ENCODE data around the gene ZSCAN5A. TPM values are rescaled to one million over a fixed set of nuclear protein-coding genes. Genes with fewer than 3 reads are reported as not detected.

Gene ZSCAN5A
- total RNA-seq, 2 experiments from 2014 or later = 14.4 to 19.2 TPM

- Histone ChIP-seq H3K36me3 (ENCODE audit: insufficient read depth, low read length) (no peaks in the 10 kb centered on the region), H3K79me2 (ENCODE audit: insufficient read depth, low read depth, low read length) (no peaks in the 10 kb centered on the region), H3K27ac (ENCODE audit: low read depth, low read length, poor library complexity, severe bottlenecking) (no peak overlapping the region), H3K4me1 (ENCODE audit: insufficient read depth, low read length, poor library complexity, severe bottlenecking) (no peaks in the 10 kb centered on the region), H3K4me3 (ENCODE audit: low read depth, low read length, poor library complexity, severe bottlenecking) (no peak overlapping the region), H2AFZ (ENCODE audit: low read length) (no peak overlapping the region), H4K20me1 (ENCODE audit: insufficient read depth, low read length) (no peaks in the 10 kb centered on the region), H3K4me2 (ENCODE audit: low read length) (no peak overlapping the region), H3K9me3 (ENCODE audit: low read length) (no peaks in the 10 kb centered on the region), H3K9me2 (ENCODE audit: insufficient read depth, low read length) (no peaks in the 10 kb centered on the region)
- POLR2A ChIA-PET = interaction anchor here (0.6 to 0.8 kb wide), 3 partner anchors 9 to 291 kb away, joined by 3 to 5 read pairs (median 4); no protein-coding TSS in a partner anchor
- TF ChIP-seq EZH2phosphoT487 (IDR thresholded peaks at IDR 0.05; ENCODE audit: borderline replicate concordance, low read depth, low read length) (no peak), CTCF (conservative IDR thresholded peaks at IDR 0.05; ENCODE audit: low read length) (no peak)
- BruUV-seq (replicated peaks) = no TSS peak
- DNase-seq (ENCODE audit: low spot score) = no peak
- intact Hi-C loops (cut with micrococcal nuclease; ENCODE audit: unreplicated experiment) = no loop called here
- CTCF ChIA-PET (ENCODE audit: unreplicated experiment) = interaction anchor here (0.6 kb wide), 1 partner anchor 1400 kb away, joined by 8 read pairs; no protein-coding TSS in a partner anchor
These were observed 44.0 kb downstream of the ZSCAN5A start for GRCh38 chr19:56270676-56271075.

DNA sequence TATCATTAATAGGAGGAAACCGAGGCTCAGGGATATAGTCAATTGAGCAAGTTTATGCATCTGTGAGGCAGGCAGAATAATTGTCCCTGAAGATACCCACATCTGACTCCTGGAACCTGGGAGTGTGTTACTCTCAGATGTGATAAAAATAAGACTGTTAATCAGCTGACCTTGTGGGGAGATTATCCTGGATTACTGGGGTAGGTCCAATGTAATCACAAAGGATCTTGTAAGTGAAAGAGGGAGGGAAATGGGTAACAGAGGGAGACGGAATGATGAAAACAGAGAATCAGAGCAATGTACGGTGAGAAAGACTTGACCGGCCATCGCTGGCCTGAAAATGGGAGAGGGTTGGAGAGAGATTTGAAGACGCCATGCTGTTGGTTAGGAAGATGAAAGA lies 45.3 kb downstream of the ZSCAN5A start:
- Histone ChIP-seq H3K9me3 (ENCODE audit: low read length) (no peaks in the 10 kb centered on the region), H4K20me1 (ENCODE audit: insufficient read depth, low read length) (no peaks in the 10 kb centered on the region), H3K4me3 (ENCODE audit: low read depth, low read length, poor library complexity, severe bottlenecking) (no peak overlapping the region), H3K36me3 (ENCODE audit: insufficient read depth, low read length) (no peaks in the 10 kb centered on the region), H2AFZ (ENCODE audit: low read length) (no peak overlapping the region), H3K79me2 (ENCODE audit: insufficient read depth, low read depth, low read length) (no peaks in the 10 kb centered on the region), H3K9me2 (ENCODE audit: insufficient read depth, low read length) (no peaks in the 10 kb centered on the region), H3K4me2 (ENCODE audit: low read length) (no peak overlapping the region), H3K4me1 (ENCODE audit: insufficient read depth, low read length, poor library complexity, severe bottlenecking) (no peaks in the 10 kb centered on the region), H3K27ac (ENCODE audit: low read depth, low read length, poor library complexity, severe bottlenecking) (no peak overlapping the region)
- ChIA-PET CTCF (ENCODE audit: unreplicated experiment) (no interaction called here), POLR2A (no interaction called here)
- intact Hi-C loops (cut with micrococcal nuclease; ENCODE audit: unreplicated experiment) = no loop called here
- no peak for TF ChIP-seq EZH2phosphoT487 (IDR thresholded peaks at IDR 0.05; ENCODE audit: borderline replicate concordance, low read depth, low read length)
- no peak for TF ChIP-seq CTCF (conservative IDR thresholded peaks at IDR 0.05; ENCODE audit: low read length)
- DNase-seq (ENCODE audit: low spot score) = no peak
- BruUV-seq (replicated peaks) = no TSS peak

DNA sequence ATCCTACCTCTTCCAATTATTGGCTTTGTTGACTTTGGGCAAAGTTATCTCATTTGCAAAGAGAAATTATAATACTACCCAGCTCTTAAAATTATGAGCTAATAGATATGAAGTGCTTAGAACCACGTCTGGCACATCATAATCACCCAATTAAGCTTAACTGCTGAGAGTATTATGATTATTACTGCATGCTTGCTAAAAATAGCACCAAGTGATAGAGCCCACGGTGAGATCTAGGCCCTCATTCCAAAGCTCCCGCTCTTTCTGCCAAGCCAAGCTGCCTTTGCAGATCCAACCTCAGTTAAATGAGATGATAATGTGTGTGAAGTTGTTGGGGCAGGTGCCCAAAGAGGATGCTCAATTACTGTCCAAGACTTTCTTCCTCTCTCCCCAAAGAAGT lies 48.6 kb downstream of the ZSCAN5A start:
- no peak overlapping the region for H3K4me2 ChIP-seq (ENCODE audit: low read length)
- TF ChIP-seq CTCF (conservative IDR thresholded peaks at IDR 0.05; ENCODE audit: low read length) (no peak), EZH2phosphoT487 (IDR thresholded peaks at IDR 0.05; ENCODE audit: borderline replicate concordance, low read depth, low read length) (no peak)
- no peaks in the 10 kb centered on the region for H3K4me1 ChIP-seq (ENCODE audit: insufficient read depth, low read length, poor library complexity, severe bottlenecking)
- no peaks in the 10 kb centered on the region for H3K79me2 ChIP-seq (ENCODE audit: insufficient read depth, low read depth, low read length)
- DNase-seq (ENCODE audit: low spot score) = no peak
- no peak overlapping the region for H2AFZ ChIP-seq (ENCODE audit: low read length)
- H3K36me3 ChIP-seq (ENCODE audit: insufficient read depth, low read length) = 0 out of 2 replicates have a peak, but pooled peaks cover 3% of the 10 kb centered on the region
- ChIA-PET POLR2A (interaction anchor here (0.7 kb wide), 1 partner anchor 563 kb away, joined by 3 read pairs; no protein-coding TSS in a partner anchor), CTCF (ENCODE audit: unreplicated experiment) (interaction anchor here (0.6 kb wide), 1 partner anchor 178 kb away, joined by 3 read pairs; no protein-coding TSS in a partner anchor)
- no peaks in the 10 kb centered on the region for H3K9me3 ChIP-seq (ENCODE audit: low read length)
- no peaks in the 10 kb centered on the region for H3K9me2 ChIP-seq (ENCODE audit: insufficient read depth, low read length)
- no peak overlapping the region for H3K27ac ChIP-seq (ENCODE audit: low read depth, low read length, poor library complexity, severe bottlenecking)
- no peaks in the 10 kb centered on the region for H4K20me1 ChIP-seq (ENCODE audit: insufficient read depth, low read length)
- no TSS peak for BruUV-seq (replicated peaks)
- H3K4me3 ChIP-seq (ENCODE audit: low read depth, low read length, poor library complexity, severe bottlenecking) = no peak overlapping the region
- intact Hi-C loops (cut with micrococcal nuclease; ENCODE audit: unreplicated experiment) = no loop called here

All from OCI-LY7 (cell line).